ENCODE data around the gene ANKRD49. TPM values are rescaled to one million over a fixed set of nuclear protein-coding genes. Genes with fewer than 3 reads are reported as not detected.

ANKRD49 gene, protein sequence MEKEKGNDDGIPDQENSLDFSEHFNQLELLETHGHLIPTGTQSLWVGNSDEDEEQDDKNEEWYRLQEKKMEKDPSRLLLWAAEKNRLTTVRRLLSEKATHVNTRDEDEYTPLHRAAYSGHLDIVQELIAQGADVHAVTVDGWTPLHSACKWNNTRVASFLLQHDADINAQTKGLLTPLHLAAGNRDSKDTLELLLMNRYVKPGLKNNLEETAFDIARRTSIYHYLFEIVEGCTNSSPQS
- total RNA-seq = 10 to 100 TPM; 10.4 to 22.6 TPM
- 10 to 100 TPM; 13.0 to 18.1 TPM for polyA plus RNA-seq
- long read RNA-seq, donor 1, transcript ANKRD49-208 (2 exons, 3,002 nt) = major isoform, 11 of 19 reads
- long read RNA-seq, donor 1, transcript ANKRD49-210 (3 exons, 2,268 nt) = minor isoform, 5 of 19 reads
- long read RNA-seq, donor 1, partial matches to known transcripts = 0 of 19 reads
- long read RNA-seq, donor 1, other reads (novel, unspliced or antisense) = 0 of 19 reads
- long read RNA-seq, donor 2, transcript ANKRD49-208 (2 exons, 3,002 nt) = major isoform, 5 of 10 reads
- long read RNA-seq, donor 2, partial matches to known transcripts = 5 of 10 reads
- long read RNA-seq, donor 2, other reads (novel, unspliced or antisense) = 0 of 10 reads
- long read RNA-seq, donor 3, transcript ANKRD49-208 (2 exons, 3,002 nt) = major isoform, 5 of 5 reads
- long read RNA-seq, donor 3, partial matches to known transcripts = 0 of 5 reads
- long read RNA-seq, donor 3, other reads (novel, unspliced or antisense) = 0 of 5 reads
- long read RNA-seq, donor 4, transcript ANKRD49-208 (2 exons, 3,002 nt) = major isoform, 6 of 7 reads
- long read RNA-seq, donor 4, partial matches to known transcripts = 0 of 7 reads
- long read RNA-seq, donor 4, other reads (novel, unspliced or antisense) = 0 of 7 reads
- long read RNA-seq, donor 5, transcript ANKRD49-210 (3 exons, 2,268 nt) = minor isoform, 5 of 20 reads
- long read RNA-seq, donor 5, transcript ANKRD49-208 (2 exons, 3,002 nt) = major isoform, 11 of 20 reads
- long read RNA-seq, donor 5, partial matches to known transcripts = 0 of 20 reads
- long read RNA-seq, donor 5, other reads (novel, unspliced or antisense) = 0 of 20 reads

DNA sequence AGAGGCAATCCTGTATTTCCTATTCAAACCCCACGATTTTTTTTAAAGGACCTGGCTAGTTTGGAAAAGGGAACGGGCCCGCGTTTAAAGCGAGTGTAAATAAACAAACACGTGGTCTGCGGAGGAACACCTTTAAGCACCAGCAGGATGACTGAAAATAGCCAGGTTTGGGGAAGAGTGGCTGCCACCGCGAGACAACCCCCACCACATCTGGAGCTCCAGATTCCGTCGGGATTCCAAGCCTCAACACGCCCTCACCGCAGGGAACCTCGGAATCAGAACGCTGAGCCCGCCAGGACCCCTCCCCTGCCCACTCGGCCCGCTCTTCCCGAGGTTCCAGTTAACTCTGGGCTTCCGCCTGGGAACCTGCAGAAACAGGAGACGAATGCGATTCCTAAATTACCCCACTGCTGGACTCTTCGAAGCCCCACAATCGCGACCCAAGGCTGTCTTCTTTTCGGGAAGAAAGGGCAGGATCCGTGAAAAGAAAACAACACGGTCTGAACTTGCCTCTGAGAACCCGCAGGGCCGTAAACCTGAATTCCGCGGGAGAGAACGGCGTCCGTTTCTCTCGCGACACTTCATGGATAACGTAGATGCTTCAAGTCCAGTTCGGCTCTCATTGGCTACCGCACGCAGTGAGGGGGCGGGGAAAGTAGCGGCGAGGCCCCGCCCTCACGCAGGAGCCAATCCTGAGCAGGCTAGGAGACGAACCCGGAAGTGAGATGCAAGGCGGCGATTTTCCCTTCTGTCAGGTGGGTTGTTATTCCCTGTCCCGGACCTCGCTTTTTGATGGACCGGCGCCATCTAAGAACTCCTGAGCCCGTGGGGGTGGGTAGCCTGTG, at the start of gene ANKRD49, which contains the start of gene MRE11:
TSS of gene ANKRD49 (plus strand) at position 704 of the 845 bp plus-strand sequence. CDS start 2,710 bp downstream, outside the sequence.
TSS of gene MRE11 (minus strand) at position 564 of the 845 bp plus-strand sequence. CDS start 1,043 bp downstream, outside the sequence.
- H3K9me3 ChIP-seq (ENCODE audit: control insufficient read depth in 4 of 4, insufficient read depth in 3 of 4, low read length in 3 of 4) = no peaks in the 10 kb centered on the region
- H3K4me1 ChIP-seq (ENCODE audit: control insufficient read depth in 5 of 5, insufficient read depth in 5 of 5, low read length in 5 of 5) = peaks cover 0 to 13% (median 0%) of the 10 kb centered on the region in 5 donors
- WGBS, 2 donors = 0% methylated on average over 55 of the region's 55 CpGs
- H3K27ac ChIP-seq (ENCODE audit: low read depth in 1 of 2, low read length in 1 of 2) = peak within 1 kb of the TSS; percentile 77 to 93
- DNase-seq (peak; percentile 98 to 99 (median 99)), ATAC-seq (ENCODE audit: insufficient read depth, low FRiP score) (peak; percentile 100)
- TF ChIP-seq, protein P1, sequence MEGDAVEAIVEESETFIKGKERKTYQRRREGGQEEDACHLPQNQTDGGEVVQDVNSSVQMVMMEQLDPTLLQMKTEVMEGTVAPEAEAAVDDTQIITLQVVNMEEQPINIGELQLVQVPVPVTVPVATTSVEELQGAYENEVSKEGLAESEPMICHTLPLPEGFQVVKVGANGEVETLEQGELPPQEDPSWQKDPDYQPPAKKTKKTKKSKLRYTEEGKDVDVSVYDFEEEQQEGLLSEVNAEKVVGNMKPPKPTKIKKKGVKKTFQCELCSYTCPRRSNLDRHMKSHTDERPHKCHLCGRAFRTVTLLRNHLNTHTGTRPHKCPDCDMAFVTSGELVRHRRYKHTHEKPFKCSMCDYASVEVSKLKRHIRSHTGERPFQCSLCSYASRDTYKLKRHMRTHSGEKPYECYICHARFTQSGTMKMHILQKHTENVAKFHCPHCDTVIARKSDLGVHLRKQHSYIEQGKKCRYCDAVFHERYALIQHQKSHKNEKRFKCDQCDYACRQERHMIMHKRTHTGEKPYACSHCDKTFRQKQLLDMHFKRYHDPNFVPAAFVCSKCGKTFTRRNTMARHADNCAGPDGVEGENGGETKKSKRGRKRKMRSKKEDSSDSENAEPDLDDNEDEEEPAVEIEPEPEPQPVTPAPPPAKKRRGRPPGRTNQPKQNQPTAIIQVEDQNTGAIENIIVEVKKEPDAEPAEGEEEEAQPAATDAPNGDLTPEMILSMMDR (IDR thresholded peaks at IDR 0.05; ENCODE audit: control extremely low read depth, extremely low read depth) = no peak
- H3K4me3 ChIP-seq = peak within 1 kb of the TSS; percentile 90
- H3K27me3 ChIP-seq (ENCODE audit: control insufficient read depth in 3 of 3, insufficient read depth in 3 of 3, low read length in 2 of 3) = no peaks in the 10 kb centered on the region
- H3K9ac ChIP-seq (ENCODE audit: insufficient read depth in 1 of 2, low read length in 2 of 2) = peak within 1 kb of the TSS; percentile 57 to 97
- peaks cover 11 to 22% (median 19%) of the 10 kb centered on the region in 4 donors for H3K36me3 ChIP-seq (ENCODE audit: control insufficient read depth in 4 of 4, insufficient read depth in 4 of 4, low read length in 4 of 4)

DNA sequence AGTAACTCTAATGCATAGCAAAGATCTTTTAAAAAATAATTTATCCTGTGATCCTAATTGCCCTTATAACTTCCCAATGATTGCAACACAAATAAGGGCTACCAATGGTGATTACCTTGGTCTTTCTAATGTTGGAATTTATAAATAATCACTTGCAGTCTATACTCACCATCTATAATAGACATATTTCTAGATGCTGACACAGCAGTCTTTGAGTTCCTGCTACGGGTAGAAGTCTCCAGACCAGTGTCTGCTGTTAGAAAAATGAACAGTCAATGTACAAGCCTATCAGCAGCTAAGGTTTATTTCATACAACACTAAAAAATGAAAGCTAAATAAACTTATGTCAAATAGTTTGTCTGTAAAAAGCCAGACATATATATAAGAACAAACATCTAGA, 48.1 kb upstream of the ANKRD49 start:
- no peak for ATAC-seq (ENCODE audit: insufficient read depth, low FRiP score)
- Histone ChIP-seq H3K36me3 (ENCODE audit: control insufficient read depth in 4 of 4, insufficient read depth in 4 of 4, low read length in 4 of 4) (peaks cover 0 to 11% (median 8%) of the 10 kb centered on the region in 4 donors), H3K9ac (ENCODE audit: insufficient read depth in 1 of 2, low read length in 2 of 2) (no peak overlapping the region), H3K9me3 (ENCODE audit: control insufficient read depth in 4 of 4, insufficient read depth in 3 of 4, low read length in 3 of 4) (no peaks in the 10 kb centered on the region), H3K4me3 (no peak overlapping the region), H3K27me3 (ENCODE audit: control insufficient read depth in 3 of 3, insufficient read depth in 3 of 3, low read length in 2 of 3) (no peaks in the 10 kb centered on the region), H3K4me1 (ENCODE audit: control insufficient read depth in 5 of 5, insufficient read depth in 5 of 5, low read length in 5 of 5) (no peaks in the 10 kb centered on the region), H3K27ac (ENCODE audit: low read depth in 1 of 2, low read length in 1 of 2) (no peak overlapping the region)
- TF ChIP-seq, protein P1 (IDR thresholded peaks at IDR 0.05; ENCODE audit: control extremely low read depth, extremely low read depth) = no peak
- 82 to 96% methylated on average over 1 of the region's 1 CpG for WGBS, 2 donors
- DNase-seq = no peak

DNA sequence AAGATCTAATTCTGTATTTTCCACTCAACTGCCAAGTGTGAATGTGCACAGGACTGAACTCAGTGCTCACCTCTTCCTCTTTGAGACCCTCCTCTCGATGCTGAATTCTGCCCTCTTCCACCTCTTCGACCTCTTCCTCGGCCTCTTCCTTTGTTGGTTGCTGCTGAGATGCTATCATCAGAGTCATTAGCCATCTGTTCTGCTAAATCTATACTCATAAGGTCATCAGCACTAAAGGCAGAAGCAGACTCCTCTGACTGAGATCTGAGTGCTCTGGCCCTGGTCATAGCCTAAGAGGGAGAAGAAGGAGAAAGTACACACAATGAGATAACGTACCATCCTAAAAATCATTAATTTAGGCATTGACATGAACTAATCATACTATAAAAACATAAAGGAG, 46.6 kb upstream of the ANKRD49 start:
- ATAC-seq (ENCODE audit: insufficient read depth, low FRiP score) (no peak), DNase-seq (no peak)
- Histone ChIP-seq H3K36me3 (ENCODE audit: control insufficient read depth in 4 of 4, insufficient read depth in 4 of 4, low read length in 4 of 4) (peaks cover 0 to 11% (median 5%) of the 10 kb centered on the region in 4 donors), H3K9ac (ENCODE audit: insufficient read depth in 1 of 2, low read length in 2 of 2) (no peak overlapping the region), H3K27me3 (ENCODE audit: control insufficient read depth in 3 of 3, insufficient read depth in 3 of 3, low read length in 2 of 3) (no peaks in the 10 kb centered on the region), H3K9me3 (ENCODE audit: control insufficient read depth in 4 of 4, insufficient read depth in 3 of 4, low read length in 3 of 4) (no peaks in the 10 kb centered on the region), H3K4me3 (no peak overlapping the region), H3K4me1 (ENCODE audit: control insufficient read depth in 5 of 5, insufficient read depth in 5 of 5, low read length in 5 of 5) (no peaks in the 10 kb centered on the region), H3K27ac (ENCODE audit: low read depth in 1 of 2, low read length in 1 of 2) (no peak overlapping the region)
- 93 to 97% methylated on average over 4 of the region's 4 CpGs for WGBS, 2 donors
- TF ChIP-seq, protein P1 (IDR thresholded peaks at IDR 0.05; ENCODE audit: control extremely low read depth, extremely low read depth) = no peak

All from lung (tissue), 16 donors.